Gastrocnemius medialis (tissue), 4 donors: ENCODE measurements around the gene KIF21B.

Experiments used
- POLR2A ChIP-seq, 2 donors: fragments of 450-650 bp; IDR thresholded peaks; one replicate each; pipeline ENCODE4 v1.6.1; 2017; ENCODE audit warnings: antibody characterized with exemption in 2 of 2, mild to moderate bottlenecking in 2 of 2, moderate library complexity in 2 of 2
- TF ChIP-seq, protein P1 (sequence below), 5 experiments: fragments of 450-650 bp in 3 of 5; fragments of 200-600 bp in 2 of 5; sonication (generic) in 2 of 5; IDR thresholded peaks in 4 of 5; conservative IDR thresholded peaks in 1 of 5; 1 replicate in 4 of 5; 2 replicates in 1 of 5; pipeline ENCODE4 v1.5.1; 2016 to 2019; ENCODE audit warnings: antibody characterized with exemption in 5 of 5, mild to moderate bottlenecking in 3 of 5, moderate library complexity in 3 of 5

DNA sequence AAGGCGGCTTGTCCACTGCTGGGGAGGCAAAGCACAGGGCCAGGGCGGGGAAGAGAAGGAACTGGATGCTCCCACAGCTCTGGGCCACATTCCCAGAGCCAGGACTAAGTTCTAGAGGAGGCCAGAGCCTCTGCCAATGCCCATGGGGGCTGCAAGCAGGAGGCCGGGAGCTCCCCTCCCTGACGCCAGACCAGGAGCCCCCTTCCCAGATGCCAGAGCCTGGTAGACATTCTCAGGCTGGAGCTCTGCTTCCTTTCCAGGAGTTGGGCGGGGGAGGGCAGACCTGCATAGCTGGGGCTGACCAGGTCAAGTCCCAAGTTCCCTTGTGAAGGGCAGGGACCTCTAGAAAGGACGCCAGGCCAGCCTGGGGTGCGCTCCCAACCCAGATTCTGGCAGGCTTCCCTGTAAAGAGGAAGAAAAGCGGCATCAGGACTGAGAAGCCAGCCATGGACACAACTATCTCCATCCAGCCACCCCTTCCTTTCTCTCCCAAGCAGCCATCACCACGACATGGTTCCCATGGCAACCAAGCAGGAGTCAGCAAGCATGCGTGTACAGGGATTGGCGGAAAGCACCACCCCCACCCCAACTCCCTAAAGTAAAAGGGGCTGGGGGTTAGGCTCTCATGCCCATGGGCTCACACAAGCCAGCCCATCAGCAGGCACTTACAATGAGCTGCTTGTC is 13.4 kb downstream of the KIF21B start:
- TF ChIP-seq, protein P1, sequence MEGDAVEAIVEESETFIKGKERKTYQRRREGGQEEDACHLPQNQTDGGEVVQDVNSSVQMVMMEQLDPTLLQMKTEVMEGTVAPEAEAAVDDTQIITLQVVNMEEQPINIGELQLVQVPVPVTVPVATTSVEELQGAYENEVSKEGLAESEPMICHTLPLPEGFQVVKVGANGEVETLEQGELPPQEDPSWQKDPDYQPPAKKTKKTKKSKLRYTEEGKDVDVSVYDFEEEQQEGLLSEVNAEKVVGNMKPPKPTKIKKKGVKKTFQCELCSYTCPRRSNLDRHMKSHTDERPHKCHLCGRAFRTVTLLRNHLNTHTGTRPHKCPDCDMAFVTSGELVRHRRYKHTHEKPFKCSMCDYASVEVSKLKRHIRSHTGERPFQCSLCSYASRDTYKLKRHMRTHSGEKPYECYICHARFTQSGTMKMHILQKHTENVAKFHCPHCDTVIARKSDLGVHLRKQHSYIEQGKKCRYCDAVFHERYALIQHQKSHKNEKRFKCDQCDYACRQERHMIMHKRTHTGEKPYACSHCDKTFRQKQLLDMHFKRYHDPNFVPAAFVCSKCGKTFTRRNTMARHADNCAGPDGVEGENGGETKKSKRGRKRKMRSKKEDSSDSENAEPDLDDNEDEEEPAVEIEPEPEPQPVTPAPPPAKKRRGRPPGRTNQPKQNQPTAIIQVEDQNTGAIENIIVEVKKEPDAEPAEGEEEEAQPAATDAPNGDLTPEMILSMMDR (IDR thresholded peaks at IDR 0.05 in 4 of 5, conservative IDR thresholded peaks at IDR 0.05 in 1 of 5), result no peak
- no peak for TF ChIP-seq POLR2A (IDR thresholded peaks at IDR 0.05)
